ENCODE data around the gene LRRC46. TPM values are rescaled to one million over a fixed set of nuclear protein-coding genes. Genes with fewer than 3 reads are reported as not detected.

LRRC46 gene
- total RNA-seq, 1 donor from 2014 or later, result 0.30 TPM

GRCh38 chr17:47807421-47807820 lies 24.0 kb upstream of the LRRC46 start:
- Mint-ChIP-seq H3K27ac (ENCODE audit: unreplicated experiment) (peak overlapping the region; percentile 26), H3K4me1 (ENCODE audit: low read depth, unreplicated experiment) (peaks cover 26% of the 10 kb centered on the region), H3K9me3 (ENCODE audit: unreplicated experiment) (no peaks in the 10 kb centered on the region), H3K36me3 (ENCODE audit: low read depth, unreplicated experiment) (peaks cover 27% of the 10 kb centered on the region), H3K4me3 (ENCODE audit: unreplicated experiment) (no peak overlapping the region), H3K27me3 (ENCODE audit: low read depth, unreplicated experiment) (peaks cover 19% of the 10 kb centered on the region)
- no peak for FAIRE-seq
- DNase-seq (ENCODE audit: low read depth), result no peak
- Histone ChIP-seq H3K4me2 (ENCODE audit: low read length) (no peak overlapping the region), H2AFZ (ENCODE audit: low read depth, low read length) (no peak overlapping the region), H3K36me3 (ENCODE audit: insufficient read depth, low read length) (peaks cover 5% of the 10 kb centered on the region), H4K20me1 (ENCODE audit: insufficient read depth, low read length) (peaks cover 55% of the 10 kb centered on the region), H3K4me3 (ENCODE audit: insufficient read depth, low read depth, low read length) (no peak overlapping the region), H3K9me3 (ENCODE audit: insufficient read depth, low read depth, low read length) (no peaks in the 10 kb centered on the region), H3K27me3 (ENCODE audit: insufficient read depth, low read length) (peaks cover 15% of the 10 kb centered on the region), H3K27ac (ENCODE audit: low read depth, low read length) (no peak overlapping the region), H3K79me2 (ENCODE audit: insufficient read depth, low read length) (no peaks in the 10 kb centered on the region), H3K4me1 (ENCODE audit: insufficient read depth, low read length) (peaks cover 12% of the 10 kb centered on the region), H3K9ac (ENCODE audit: low read length) (no peak overlapping the region)
- no peak for TF ChIP-seq CTCF (IDR thresholded peaks at IDR 0.05; ENCODE audit: insufficient read depth, low read depth, low read length)
- TF ChIP-seq EZH2 (IDR thresholded peaks at IDR 0.05; ENCODE audit: insufficient read depth, low read length), result no peak

- Mint-ChIP-seq H3K4me3 (ENCODE audit: unreplicated experiment) (no peak overlapping the region), H3K27me3 (ENCODE audit: low read depth, unreplicated experiment) (peaks cover 13% of the 10 kb centered on the region), H3K27ac (ENCODE audit: unreplicated experiment) (peak overlapping the region; percentile 26), H3K9me3 (ENCODE audit: unreplicated experiment) (no peaks in the 10 kb centered on the region), H3K4me1 (ENCODE audit: low read depth, unreplicated experiment) (peaks cover 29% of the 10 kb centered on the region), H3K36me3 (ENCODE audit: low read depth, unreplicated experiment) (peaks cover 31% of the 10 kb centered on the region)
- DNase-seq (ENCODE audit: low read depth) (no peak), FAIRE-seq (no peak)
- Histone ChIP-seq H3K79me2 (ENCODE audit: insufficient read depth, low read length) (no peaks in the 10 kb centered on the region), H2AFZ (ENCODE audit: low read depth, low read length) (no peak overlapping the region), H4K20me1 (ENCODE audit: insufficient read depth, low read length) (peaks cover 61% of the 10 kb centered on the region), H3K27ac (ENCODE audit: low read depth, low read length) (no peak overlapping the region), H3K36me3 (ENCODE audit: insufficient read depth, low read length) (peaks cover 5% of the 10 kb centered on the region), H3K27me3 (ENCODE audit: insufficient read depth, low read length) (peaks cover 10% of the 10 kb centered on the region), H3K4me2 (ENCODE audit: low read length) (no peak overlapping the region), H3K9me3 (ENCODE audit: insufficient read depth, low read depth, low read length) (no peaks in the 10 kb centered on the region), H3K9ac (ENCODE audit: low read length) (no peak overlapping the region), H3K4me3 (ENCODE audit: insufficient read depth, low read depth, low read length) (no peak overlapping the region), H3K4me1 (ENCODE audit: insufficient read depth, low read length) (peaks cover 12% of the 10 kb centered on the region)
- TF ChIP-seq CTCF (IDR thresholded peaks at IDR 0.05; ENCODE audit: insufficient read depth, low read depth, low read length) (no peak), EZH2 (IDR thresholded peaks at IDR 0.05; ENCODE audit: insufficient read depth, low read length) (no peak)
These were observed 23.2 kb upstream of the LRRC46 start for GRCh38 chr17:47808036-47808829.
